HG02885 (cell line): ENCODE results near the gene BABAM1.
A peak's percentile ranks its signal among the peaks of the same experiment; 100 is the strongest.

Experiments
- ATAC-seq: cut with Tn5 transposase; IDR thresholded peaks from one replicate; pipeline ENCODE4 v1.9.1; 2021; ENCODE audit warnings: mild to moderate bottlenecking; ENCODE audit not compliant: unreplicated experiment, poor library complexity

Gene BABAM1

DNA sequence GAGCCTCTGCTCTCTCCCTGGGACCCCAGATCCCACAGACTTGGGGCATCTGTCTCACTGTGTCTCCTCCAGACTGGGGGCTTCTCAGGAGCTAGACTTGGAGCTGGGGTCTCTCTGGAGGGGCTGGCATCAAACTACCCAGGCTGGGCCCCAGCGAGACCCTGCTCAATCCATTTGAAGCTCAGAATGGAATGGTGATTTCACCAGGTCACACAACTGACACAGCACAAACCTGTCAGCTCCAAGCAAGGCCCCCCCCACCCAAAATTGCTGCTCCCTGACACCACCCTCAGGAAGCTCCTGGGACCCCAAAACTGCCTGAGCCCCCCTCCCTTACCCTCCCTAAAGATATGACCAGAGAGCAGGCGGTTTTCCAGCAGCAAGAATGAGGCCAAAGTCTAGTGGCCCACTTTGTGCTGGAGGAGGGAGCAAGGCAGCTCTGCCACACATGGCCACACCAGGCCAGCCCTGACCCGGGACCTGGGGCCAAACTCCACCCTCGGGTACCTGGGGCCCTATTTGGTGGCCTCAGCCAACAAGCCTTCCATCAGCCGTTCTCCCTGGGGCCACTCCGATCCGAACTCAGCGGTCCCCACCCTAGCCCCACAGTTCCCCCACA lies 23.9 kb upstream of the BABAM1 start:
- ATAC-seq, result no peak

DNA sequence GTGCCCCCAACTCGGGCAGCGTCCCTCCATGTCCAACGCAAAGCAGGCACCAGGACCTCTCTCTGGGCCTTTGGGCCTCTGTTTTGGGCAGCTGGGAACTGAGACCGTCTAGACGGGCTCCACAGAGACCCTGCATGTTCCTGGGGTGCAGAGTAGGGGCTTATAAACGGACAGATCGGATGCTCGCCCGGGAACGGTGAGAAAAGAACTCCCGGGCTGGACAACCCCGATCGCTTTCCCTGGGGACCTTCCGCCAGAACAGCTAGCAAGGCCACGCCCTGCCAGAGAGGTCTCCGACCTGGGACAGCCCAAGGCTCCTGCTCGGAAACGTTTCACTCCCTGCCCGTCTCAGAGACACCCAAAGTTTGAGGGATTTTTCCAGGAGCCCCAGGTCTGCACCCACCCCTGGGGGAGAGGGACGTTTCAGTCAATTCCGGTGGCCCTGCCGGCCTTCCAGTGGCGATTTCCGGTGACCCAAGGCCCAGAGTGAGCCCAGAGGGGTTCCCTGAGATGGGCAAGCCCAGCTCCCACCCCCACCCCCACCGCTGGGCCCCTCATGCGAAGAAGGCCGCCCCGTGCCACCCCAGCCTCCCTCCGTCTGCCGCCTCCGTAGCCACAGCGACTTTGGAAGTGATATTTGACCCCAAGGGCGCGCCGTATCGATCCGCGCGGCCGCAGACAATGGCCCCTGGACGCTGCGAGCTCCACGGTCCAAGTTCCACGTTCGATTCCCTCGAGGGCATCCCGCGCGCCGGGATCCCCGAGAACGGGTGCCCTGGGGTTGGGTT lies 23.2 kb upstream of the BABAM1 start:
- no peak for ATAC-seq

- peak; percentile 22 for ATAC-seq
Measured at GRCh38 chr19:17244618-17245534, 22.4 kb upstream of the BABAM1 start.

DNA sequence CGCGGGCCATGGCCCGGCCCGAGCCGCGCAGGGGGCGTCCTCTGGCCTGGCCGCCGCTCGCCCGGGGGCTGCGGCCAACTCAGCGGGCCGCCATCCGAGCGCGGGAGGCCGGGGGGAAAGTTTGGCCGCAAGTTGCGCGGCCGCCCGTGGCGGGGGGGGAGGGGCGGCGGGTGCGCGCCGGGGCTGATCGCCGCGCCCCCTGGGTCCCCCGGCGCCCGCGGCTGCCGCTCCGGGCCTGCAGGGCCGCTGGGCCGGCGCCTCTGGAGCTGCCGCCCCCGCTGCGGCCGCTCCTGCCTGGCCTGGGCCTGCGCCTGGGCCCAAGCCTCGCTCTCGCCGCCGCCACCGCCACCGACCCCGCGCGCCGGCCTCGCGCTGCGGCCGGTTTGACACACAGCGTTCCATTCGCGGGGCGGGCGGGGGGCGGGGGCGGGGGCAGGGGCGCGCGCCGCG lies 21.7 kb upstream of the BABAM1 start, which contains the start of gene NR2F6:
NR2F6 (minus strand) TSS at position 385 of the 450 bp plus-strand sequence. CDS start 699 bp downstream, outside the sequence.
- ATAC-seq, result no peak

DNA sequence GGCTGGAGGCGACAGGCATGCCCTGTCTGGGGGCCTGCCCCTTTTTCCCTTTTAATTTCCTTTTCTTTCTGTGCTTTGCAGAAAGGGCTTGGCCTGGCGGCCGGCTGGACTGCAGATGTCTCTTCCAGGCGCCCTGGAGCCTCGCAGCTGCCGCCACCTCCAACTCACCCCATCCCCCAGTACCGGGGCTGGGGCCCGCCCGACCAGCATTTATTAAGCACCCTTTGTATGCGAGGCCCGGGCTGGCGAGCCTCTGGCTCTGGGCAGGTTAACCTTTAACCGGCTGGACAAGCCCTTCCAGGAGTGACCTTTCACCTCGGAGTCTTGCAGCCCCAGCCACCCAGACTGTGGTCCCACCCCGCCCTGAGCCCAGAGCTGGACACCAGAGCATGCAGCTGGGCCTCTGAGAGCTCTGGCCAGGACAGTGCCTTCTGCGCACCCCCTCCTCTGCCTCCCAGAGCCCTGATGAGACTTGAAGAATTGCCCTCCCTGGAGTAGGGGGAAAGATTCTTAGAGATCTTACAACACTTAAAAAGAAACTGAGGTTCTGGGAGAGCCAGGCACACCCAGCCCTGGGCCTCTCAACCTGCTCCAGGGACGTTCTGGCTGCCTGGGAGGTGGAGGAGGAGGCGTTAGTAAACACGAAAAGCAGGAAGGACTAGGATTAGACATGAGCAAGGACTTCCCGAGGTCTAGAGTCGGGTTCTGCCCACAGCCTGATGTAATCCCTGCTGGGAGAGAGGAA lies 20.4 kb upstream of the BABAM1 start:
- ATAC-seq, result no peak

- no peak for ATAC-seq
Measured at GRCh38 chr19:17248011-17248776, 19.0 kb upstream of the BABAM1 start.

DNA sequence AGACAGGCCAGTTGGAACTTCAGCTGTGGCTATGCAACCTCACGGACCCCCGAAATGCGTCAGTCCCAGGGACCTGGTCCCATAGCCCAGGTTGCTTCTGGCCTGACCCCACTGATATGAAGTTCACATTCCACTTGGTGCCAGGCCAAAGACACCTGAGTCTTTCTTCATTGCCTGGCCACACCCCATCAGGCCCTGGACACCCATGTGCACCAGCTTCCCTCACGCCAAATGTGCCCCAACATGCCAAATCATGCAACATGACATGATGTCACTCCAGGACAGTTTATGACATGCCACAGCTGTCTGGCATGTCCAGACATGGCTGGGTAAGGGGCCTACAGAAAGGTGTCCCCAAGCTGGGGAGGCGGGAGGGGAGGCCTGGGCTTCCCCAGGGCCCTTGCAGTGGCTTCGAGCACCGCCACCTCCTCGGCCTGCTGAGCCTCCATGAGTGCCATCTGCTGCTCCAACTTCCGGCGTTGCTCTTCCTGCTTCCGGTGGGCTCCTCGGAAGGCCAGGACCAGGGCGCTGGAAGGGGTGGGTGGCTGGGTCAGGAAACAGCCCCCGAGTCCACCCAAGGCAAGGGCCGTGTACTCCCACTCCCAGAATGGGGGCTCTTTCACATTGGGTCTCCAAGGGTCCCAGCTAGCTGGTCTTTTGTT lies 17.2 kb upstream of the BABAM1 start:
- ATAC-seq, result no peak

DNA sequence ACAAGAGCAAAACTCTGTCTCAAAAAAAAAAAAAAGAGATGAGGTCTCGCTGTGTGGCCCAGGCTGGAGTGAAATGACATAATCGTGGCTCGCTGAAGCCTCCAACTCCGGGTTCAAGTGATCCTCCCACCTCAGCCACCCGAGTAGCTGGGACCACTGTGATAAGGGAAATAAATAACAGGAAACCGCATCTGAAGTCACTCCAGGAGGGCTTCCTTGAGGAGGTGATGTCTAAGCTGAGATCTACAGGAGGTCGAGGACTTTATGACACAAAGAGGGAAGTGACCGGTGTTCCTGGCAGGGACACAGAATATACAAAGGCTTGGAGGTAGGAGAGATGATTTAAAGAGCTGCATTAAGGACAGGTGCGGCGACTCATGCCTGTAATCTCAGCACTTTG lies 12.6 kb upstream of the BABAM1 start:
- ATAC-seq, result no peak

GRCh38 chr19:17255150-17255621 lies 12.1 kb upstream of the BABAM1 start:
- no peak for ATAC-seq

GRCh38 chr19:17256130-17256529 lies 11.1 kb upstream of the BABAM1 start:
- no peak for ATAC-seq

GRCh38 chr19:17259118-17259780 lies 8.0 kb upstream of the BABAM1 start:
- no peak for ATAC-seq

GRCh38 chr19:17259934-17260333 lies 7.3 kb upstream of the BABAM1 start:
- no peak for ATAC-seq

DNA sequence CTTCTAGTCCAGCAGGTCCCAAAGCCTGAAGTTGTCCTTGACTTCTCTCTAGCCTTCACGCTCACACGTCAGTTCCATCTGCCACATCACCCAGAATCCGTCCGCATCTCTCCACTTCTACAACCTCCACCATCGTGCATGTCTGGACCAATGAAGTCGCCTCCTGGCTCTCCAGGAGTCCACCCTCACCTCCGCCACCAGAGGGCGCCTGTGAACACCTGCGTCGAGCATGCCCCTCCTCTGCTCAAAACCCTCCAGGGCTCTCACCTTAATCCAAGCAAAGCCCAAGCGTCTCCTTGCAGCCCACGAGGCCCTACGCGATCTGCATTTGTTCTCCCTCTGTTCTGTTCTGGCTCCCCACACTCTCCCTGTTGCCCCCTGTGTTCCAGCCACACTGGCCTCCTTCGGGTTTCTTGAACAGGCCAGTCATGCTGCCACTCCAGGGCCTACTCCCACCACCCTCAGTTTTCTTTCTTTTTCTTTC lies 6.4 kb upstream of the BABAM1 start:
- peak; percentile 75 for ATAC-seq

DNA sequence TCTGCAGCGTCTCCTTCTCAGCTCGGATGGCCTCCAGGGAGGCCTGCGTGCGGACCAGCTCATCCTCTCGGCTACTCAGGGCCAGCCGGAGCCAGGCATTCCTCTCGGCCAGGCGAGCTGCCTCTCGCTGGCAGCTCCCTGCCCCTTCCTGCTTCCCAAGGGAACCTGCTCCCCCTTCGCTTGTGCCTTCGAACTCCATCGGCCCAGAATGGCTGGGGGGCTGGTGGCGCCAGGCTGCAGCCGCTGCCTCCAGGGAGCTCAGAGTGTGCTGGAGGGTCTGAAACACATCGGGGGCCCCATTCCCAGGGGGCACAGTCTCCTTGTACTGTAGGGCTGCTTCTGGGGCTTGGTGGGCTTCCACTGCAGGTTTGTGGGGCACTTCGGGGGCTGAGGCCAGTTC lies 4.7 kb upstream of the BABAM1 start:
- ATAC-seq, result no peak

DNA sequence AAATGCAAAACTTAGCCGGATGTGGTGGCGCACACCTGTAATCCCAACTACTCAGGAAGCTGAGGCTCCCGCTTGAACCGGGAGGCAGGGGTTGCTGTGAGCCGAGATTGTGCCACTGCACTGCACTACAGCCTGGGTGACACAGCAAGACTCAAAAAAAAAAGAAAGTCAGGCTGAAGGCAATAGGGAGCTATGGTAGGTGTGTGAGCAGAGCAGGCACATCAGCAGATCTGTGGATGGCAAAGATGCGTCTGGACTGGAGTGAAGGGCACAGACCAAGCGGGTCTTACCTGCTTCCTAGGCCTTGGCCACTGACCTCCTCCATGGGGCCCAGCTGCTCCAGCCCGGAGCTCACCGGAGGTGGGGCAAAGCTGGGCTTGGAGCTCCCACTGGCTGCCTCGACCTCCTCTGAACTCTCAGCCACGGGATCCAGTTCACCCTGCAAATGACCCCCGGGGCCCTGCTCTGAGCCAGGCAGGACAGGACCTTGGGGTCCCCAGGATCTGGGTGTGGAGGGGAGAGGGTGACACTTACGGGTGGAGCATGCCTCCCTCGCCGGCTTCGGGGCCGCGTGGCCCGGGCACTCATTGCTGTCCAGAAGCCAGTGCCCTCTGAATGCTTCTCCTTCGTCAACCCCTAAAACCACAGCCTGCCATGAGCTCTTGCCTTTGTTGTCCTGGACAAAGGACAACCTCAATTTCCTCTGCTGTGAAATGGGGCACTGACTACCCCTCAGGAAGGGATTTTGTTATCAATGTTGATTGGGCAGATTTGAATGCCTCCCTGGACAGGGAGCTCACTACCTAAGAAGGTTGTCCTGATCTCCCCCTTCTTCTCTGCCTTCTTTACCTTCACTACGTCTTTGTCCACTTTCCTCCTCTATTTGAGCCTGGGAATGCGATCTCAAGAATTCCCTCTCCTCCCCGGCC lies 3.3 kb upstream of the BABAM1 start:
- ATAC-seq, result no peak

- ATAC-seq, result no peak
Measured at GRCh38 chr19:17264641-17264979, 2.6 kb upstream of the BABAM1 start, which contains the start of gene USHBP1. USHBP1 (minus strand) TSS chr19:17264745; CDS start chr19:17264299, 446 bp downstream.

GRCh38 chr19:17266026-17266425 lies 1.2 kb upstream of the BABAM1 start:
- no peak for ATAC-seq
